ENCODE measurements around the gene NPIPA8.
"Not testable (repeated sequence)": the region's sequence is repeated elsewhere in the genome, so short reads cannot be mapped to it uniquely, and the experiment has no call there.

GRCh38 chr16:18311811-18312210, 24.7 kb downstream of the NPIPA8 start:
- TF ChIP-seq CTCF (IDR thresholded peaks at IDR 0.05); POLR2A (IDR thresholded peaks at IDR 0.05; ENCODE audit: low read depth): not testable (repeated sequence)
